ENCODE measurements around the gene S100A6. TPM values are rescaled to one million over a fixed set of nuclear protein-coding genes. Genes with fewer than 3 reads are reported as not detected.

Gene S100A6
- total RNA-seq, 2 donors from 2014 or later, result 1,174 to 1,536 TPM

- intact Hi-C loops (cut with DNase I), result no loop called here
- DNase-seq (ENCODE audit: low spot score), result no peak
Measured at GRCh38 chr1:153488731-153489130, 47.1 kb downstream of the S100A6 start.

- no peak for DNase-seq (ENCODE audit: low spot score)
- intact Hi-C loops (cut with DNase I), result no loop called here
Measured at GRCh38 chr1:153487707-153488106, 48.1 kb downstream of the S100A6 start.

GRCh38 chr1:153485863-153486262 is 49.9 kb downstream of the S100A6 start:
- intact Hi-C loops (cut with DNase I), result no loop called here
- no peak for DNase-seq (ENCODE audit: low spot score)

Other genes starting within 250 kb of the S100A6 start
- gene PGLYRP3, start 223.0 kb downstream of the S100A6 start, total RNA-seq, result not detected
- gene PGLYRP4, start 187.2 kb downstream of the S100A6 start, total RNA-seq, result not detected
- 100 to 1,000 TPM; 158 to 525 TPM for gene S100A9, start 178.1 kb downstream of the S100A6 start, total RNA-seq
- 10 to 100 TPM; 12.6 to 34.4 TPM for gene S100A12, start 160.4 kb downstream of the S100A6 start, total RNA-seq
- gene S100A8, start 144.9 kb downstream of the S100A6 start, total RNA-seq, result 100 to 1,000 TPM; 123 to 360 TPM
- gene S100A7A, start 119.5 kb downstream of the S100A6 start, total RNA-seq, result not detected
- gene S100A7, start 75.3 kb downstream of the S100A6 start, total RNA-seq, result not detected
- gene S100A5, start 4.9 kb upstream of the S100A6 start, total RNA-seq, result not detected
- 100 to 1,000 TPM; 286 to 472 TPM for gene S100A4, start 9.8 kb upstream of the S100A6 start, total RNA-seq
- gene S100A3, start 13.3 kb upstream of the S100A6 start, total RNA-seq, result 1 to 10 TPM; 4.1 to 8.3 TPM
- gene S100A2, start 29.9 kb upstream of the S100A6 start, total RNA-seq, result 1 to 10 TPM; 1.5 to 3.5 TPM
- gene S100A16, start 77.1 kb upstream of the S100A6 start, total RNA-seq, result 10 to 100 TPM; 67.0 to 99.2 TPM
- not detected for gene S100A14, start 80.3 kb upstream of the S100A6 start, total RNA-seq
- 100 to 1,000 TPM; 149 to 167 TPM for gene S100A13, start 91.5 kb upstream of the S100A6 start, total RNA-seq
- gene S100A1, start 92.4 kb upstream of the S100A6 start, total RNA-seq, result 1 to 10 TPM in 1 of 2 donors, under 1 TPM in 1; 0.74 to 1.8 TPM
- gene CHTOP, start 98.1 kb upstream of the S100A6 start, total RNA-seq, result 10 to 100 TPM; 44.5 to 47.3 TPM
- 10 to 100 TPM; 30.3 to 31.2 TPM for gene SNAPIN, start 122.7 kb upstream of the S100A6 start, total RNA-seq
- gene ILF2, start 135.0 kb upstream of the S100A6 start, total RNA-seq, result 10 to 100 TPM; 66.9 to 82.3 TPM
- 100 to 1,000 TPM; 107 to 119 TPM for gene NPR1, start 142.7 kb upstream of the S100A6 start, total RNA-seq
- 10 to 100 TPM; 41.4 to 49.0 TPM for gene INTS3, start 192.1 kb upstream of the S100A6 start, total RNA-seq
- 10 to 100 TPM; 60.5 to 64.5 TPM for gene SLC27A3, start 239.4 kb upstream of the S100A6 start, total RNA-seq